Measurements from ENCODE around the gene PAK1IP1. TPM values are rescaled to one million over a fixed set of nuclear protein-coding genes. Genes with fewer than 3 reads are reported as not detected.
A peak's percentile ranks its signal among the peaks of the same experiment; 100 is the strongest.
"Not testable (repeated sequence)": the region's sequence is repeated elsewhere in the genome, so short reads cannot be mapped to it uniquely, and the experiment has no call there.

PAK1IP1 gene
- total RNA-seq, 1 donor from 2014 or later = 6.1 TPM

GRCh38 chr6:10713962-10714361, 19.2 kb downstream of the PAK1IP1 start:
- intact Hi-C loops (cut with DNase I) = no loop called here
- Histone ChIP-seq H3K9me3 (peaks cover 0 to 6% of the 10 kb centered on the region in 2 donors), H3K4me3 (no peak overlapping the region), H3K4me1 (no peaks in the 10 kb centered on the region), H3K27me3 (no peaks in the 10 kb centered on the region), H3K36me3 (peaks cover 3 to 11% of the 10 kb centered on the region in 2 donors), H3K27ac (no peak overlapping the region)
- TF ChIP-seq, protein P1, sequence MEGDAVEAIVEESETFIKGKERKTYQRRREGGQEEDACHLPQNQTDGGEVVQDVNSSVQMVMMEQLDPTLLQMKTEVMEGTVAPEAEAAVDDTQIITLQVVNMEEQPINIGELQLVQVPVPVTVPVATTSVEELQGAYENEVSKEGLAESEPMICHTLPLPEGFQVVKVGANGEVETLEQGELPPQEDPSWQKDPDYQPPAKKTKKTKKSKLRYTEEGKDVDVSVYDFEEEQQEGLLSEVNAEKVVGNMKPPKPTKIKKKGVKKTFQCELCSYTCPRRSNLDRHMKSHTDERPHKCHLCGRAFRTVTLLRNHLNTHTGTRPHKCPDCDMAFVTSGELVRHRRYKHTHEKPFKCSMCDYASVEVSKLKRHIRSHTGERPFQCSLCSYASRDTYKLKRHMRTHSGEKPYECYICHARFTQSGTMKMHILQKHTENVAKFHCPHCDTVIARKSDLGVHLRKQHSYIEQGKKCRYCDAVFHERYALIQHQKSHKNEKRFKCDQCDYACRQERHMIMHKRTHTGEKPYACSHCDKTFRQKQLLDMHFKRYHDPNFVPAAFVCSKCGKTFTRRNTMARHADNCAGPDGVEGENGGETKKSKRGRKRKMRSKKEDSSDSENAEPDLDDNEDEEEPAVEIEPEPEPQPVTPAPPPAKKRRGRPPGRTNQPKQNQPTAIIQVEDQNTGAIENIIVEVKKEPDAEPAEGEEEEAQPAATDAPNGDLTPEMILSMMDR (IDR thresholded peaks at IDR 0.05) = no peak
- DNase-seq (ENCODE audit: low spot score in 2 of 2) = no peak

- peaks cover 0 to 6% of the 10 kb centered on the region in 2 donors for H3K9me3 ChIP-seq
- no peak for DNase-seq (ENCODE audit: low spot score in 2 of 2)
- intact Hi-C loops (cut with DNase I) = no loop called here
- H3K4me3 ChIP-seq = peak overlapping the region in 1 of 2 donors; percentile 77
- H3K27me3 ChIP-seq = no peaks in the 10 kb centered on the region
- peak overlapping the region; percentile 61 to 84 for H3K27ac ChIP-seq
- peaks cover 4 to 9% of the 10 kb centered on the region in 2 donors for H3K4me1 ChIP-seq
- H3K36me3 ChIP-seq = no peaks in the 10 kb centered on the region
- TF ChIP-seq, protein P1 (IDR thresholded peaks at IDR 0.05) = no peak
Measured at GRCh38 chr6:10719296-10719963, 24.7 kb downstream of the PAK1IP1 start.

GRCh38 chr6:10719964-10720264, 25.1 kb downstream of the PAK1IP1 start:
- DNase-seq (ENCODE audit: low spot score in 2 of 2) = no peak
- Histone ChIP-seq H3K27me3 (no peaks in the 10 kb centered on the region), H3K27ac (peak overlapping the region; percentile 61 to 84), H3K4me1 (peaks cover 7 to 14% of the 10 kb centered on the region in 2 donors), H3K9me3 (peaks cover 0 to 6% of the 10 kb centered on the region in 2 donors), H3K4me3 (peak overlapping the region; percentile 40 to 77), H3K36me3 (no peaks in the 10 kb centered on the region)
- intact Hi-C loops (cut with DNase I) = no loop called here
- TF ChIP-seq, protein P1 (IDR thresholded peaks at IDR 0.05) = no peak

- TF ChIP-seq, protein P1 (IDR thresholded peaks at IDR 0.05) = no peak
- peak overlapping the region; percentile 61 to 84 for H3K27ac ChIP-seq
- no peak for DNase-seq (ENCODE audit: low spot score in 2 of 2)
- intact Hi-C loops (cut with DNase I) = no loop called here
- no peaks in the 10 kb centered on the region for H3K27me3 ChIP-seq
- peak overlapping the region; percentile 40 to 77 for H3K4me3 ChIP-seq
- H3K36me3 ChIP-seq = peaks cover 0 to 2% of the 10 kb centered on the region in 2 donors
- peaks cover 7 to 19% of the 10 kb centered on the region in 2 donors for H3K4me1 ChIP-seq
- peaks cover 0 to 6% of the 10 kb centered on the region in 2 donors for H3K9me3 ChIP-seq
Measured at GRCh38 chr6:10720265-10720959, 25.6 kb downstream of the PAK1IP1 start.

DNA sequence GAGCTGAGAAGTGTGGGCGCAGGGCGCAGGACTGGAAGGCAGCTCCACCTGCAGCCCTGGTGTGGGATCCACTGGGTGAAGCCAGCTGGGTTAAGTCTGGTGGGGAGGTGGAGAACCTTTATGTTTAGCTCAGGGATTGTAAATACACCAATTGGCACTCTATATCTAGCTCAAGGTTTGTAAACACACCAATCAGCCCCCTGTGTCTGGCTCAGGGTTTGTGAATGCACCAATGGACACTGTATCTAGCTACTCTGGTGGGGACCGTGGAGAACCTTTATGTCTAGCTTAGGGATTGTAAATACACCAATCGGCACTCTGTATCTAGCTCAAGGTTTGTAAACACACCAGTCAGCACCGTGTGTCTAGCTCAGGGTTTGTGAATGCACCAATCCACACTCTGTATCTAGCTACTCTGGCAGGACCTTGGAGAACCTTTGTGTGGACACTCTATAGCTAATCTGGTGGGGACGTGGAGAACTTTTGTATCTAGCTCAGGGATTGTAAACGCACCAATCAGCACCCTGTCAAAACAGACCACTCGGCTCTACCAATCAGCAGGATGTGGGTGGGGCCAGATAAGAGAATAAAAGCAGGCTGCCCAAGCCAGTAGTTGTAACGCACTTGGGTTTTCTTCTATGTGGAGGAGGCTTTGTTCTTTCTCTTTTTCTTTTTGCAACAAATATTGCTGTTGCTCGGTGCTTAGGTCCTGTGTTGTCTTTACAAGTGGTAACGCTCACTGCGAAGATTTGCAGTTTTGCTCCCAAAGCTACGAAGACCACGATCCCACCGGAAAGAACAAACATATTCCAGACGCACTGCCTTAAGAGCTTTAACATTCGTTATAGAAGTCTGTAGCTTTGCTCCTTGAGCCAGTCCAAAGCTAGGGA, 26.4 kb downstream of the PAK1IP1 start:
- Histone ChIP-seq H3K4me1 (peaks cover 7 to 20% of the 10 kb centered on the region in 2 donors), H3K27ac (peak overlapping the region; percentile 61 to 84), H3K4me3 (peak overlapping the region; percentile 40 to 77)
- H3K9me3 ChIP-seq; H3K36me3 ChIP-seq; intact Hi-C loops (cut with DNase I); DNase-seq (ENCODE audit: low spot score in 2 of 2); H3K27me3 ChIP-seq: not testable (repeated sequence)

All from ascending aorta (tissue), 2 donors.